Stimulated activated naive CD8-positive, alpha-beta T cell treated with anti-CD3 and anti-CD28 coated beads, Interleukin-15, Interleukin-2, amounts not matched to agents 100 ng/mL and 50 ng/mL, for 24 hours (primary cell): ENCODE results near the gene HLA-DOA.

Experiments
- H3K27ac Mint-ChIP-seq: one replicate; pipeline ENCODE4 v1.8.0; 2021; ENCODE audit warnings: mild to moderate bottlenecking, mixed read lengths
- H3K27me3 Mint-ChIP-seq: one replicate; pipeline ENCODE4 v1.8.0; 2021; ENCODE audit warnings: mixed read lengths
- H3K36me3 Mint-ChIP-seq: one replicate; pipeline ENCODE4 v1.8.0; 2021; ENCODE audit warnings: low read depth, mixed read lengths
- H3K4me1 Mint-ChIP-seq: one replicate; pipeline ENCODE4 v1.8.0; 2021; ENCODE audit warnings: low read depth, mixed read lengths
- H3K4me3 Mint-ChIP-seq: one replicate; pipeline ENCODE4 v1.8.0; 2021; ENCODE audit warnings: mild to moderate bottlenecking, mixed read lengths
- H3K9me3 Mint-ChIP-seq: one replicate; pipeline ENCODE4 v1.8.0; 2021; ENCODE audit warnings: mixed read lengths

HLA-DOA gene

DNA sequence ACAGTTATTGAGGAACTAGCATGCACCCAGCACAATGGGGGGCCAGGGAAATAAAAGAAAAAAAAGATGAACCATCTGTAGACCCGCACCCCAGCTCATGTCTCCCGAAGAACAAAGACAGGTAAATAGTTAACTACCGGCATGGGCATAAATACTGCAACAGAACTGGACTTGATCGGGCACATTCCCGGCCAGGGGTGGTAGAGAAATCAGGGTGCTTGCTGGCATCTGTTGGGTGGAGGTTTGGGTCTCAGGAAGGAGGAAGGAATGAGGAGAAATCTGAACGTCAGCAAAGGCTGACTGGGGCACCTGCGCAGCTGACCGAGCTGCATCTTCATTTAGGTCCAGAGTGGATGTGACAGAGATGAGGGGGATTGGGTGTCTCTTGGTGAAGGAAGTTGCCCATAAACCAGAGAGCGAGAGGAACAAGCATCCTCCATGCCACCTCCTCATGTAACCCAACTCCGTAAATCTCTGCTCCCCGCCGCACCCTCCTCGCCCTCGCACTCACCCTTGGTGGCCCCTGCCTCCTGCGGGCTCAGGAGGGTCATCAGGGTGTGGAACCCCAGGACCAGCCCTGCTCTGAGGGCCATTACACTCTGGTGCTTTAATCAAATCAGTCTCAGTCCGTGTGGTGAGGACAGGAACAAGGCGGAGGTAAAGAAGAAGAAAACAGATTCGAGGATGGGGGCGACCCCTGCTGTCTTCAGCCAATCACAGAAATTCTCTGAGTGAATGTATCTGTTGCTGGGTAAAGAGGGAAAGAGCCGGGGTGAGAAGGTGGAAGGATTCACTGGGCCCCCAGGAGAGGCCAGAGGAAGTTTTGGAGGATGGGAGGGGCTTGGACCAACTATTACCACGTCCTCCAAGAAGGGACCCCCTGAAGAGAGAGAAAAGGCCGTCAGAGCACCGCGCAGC, at the start of gene HLA-DOA:
Gene HLA-DOA, minus strand, starts transcription at position 648 of the 918 bp plus-strand sequence.
- Mint-ChIP-seq H3K27ac (peak within 1 kb of the TSS; percentile 87), H3K27me3 (no peaks in the 10 kb centered on the region), H3K9me3 (no peaks in the 10 kb centered on the region), H3K4me1 (peaks cover 24% of the 10 kb centered on the region), H3K36me3 (no peaks in the 10 kb centered on the region), H3K4me3 (peak within 1 kb of the TSS; percentile 93)

DNA sequence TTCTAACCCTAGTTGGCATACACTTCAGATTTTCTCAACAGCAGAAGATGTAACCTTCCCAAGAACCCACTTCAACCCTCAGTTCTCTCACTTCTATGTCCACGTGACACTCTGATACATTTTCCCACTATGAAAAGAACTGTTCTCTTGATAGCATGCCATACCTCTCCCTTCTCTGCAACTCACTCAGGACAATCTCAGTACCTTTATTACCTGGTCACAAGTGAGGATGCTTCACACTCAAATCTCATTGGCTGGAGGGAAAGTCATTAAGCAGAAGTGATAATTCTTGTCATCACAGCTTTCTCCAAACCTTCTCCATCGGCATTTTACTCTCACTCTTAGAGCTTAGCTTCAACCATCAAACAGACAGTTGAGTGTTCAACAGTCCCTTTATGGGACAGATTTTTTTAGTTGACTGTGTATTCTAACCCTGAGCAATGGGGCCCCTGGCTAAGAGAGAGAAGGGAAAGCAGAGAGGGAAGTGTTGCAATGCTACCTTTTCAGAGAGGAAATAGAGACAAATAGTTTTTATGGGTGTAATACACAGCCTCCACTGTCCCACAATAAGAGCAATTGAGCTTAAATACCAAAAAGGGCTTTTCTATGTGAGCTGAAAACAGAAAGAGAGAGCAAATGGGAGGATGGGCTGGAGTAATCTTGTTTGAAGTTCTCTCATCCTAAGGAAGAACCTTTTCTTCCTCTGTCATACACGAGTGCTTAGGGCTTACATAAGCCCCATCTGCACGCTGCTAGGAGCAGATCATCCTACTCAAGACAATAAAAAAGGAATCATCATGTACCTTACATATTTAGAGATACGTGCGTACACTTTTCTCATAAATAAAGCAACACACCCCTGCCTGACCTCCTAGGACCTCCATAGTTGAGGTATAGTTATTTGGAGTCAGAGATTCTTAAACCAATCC, 48.1 kb upstream of the HLA-DOA start:
- no peak overlapping the region for H3K27ac Mint-ChIP-seq
- H3K9me3 Mint-ChIP-seq: no peaks in the 10 kb centered on the region
- H3K4me1 Mint-ChIP-seq: peaks cover 9% of the 10 kb centered on the region
- H3K27me3 Mint-ChIP-seq: no peaks in the 10 kb centered on the region
- H3K36me3 Mint-ChIP-seq: no peaks in the 10 kb centered on the region
- no peak overlapping the region for H3K4me3 Mint-ChIP-seq

DNA sequence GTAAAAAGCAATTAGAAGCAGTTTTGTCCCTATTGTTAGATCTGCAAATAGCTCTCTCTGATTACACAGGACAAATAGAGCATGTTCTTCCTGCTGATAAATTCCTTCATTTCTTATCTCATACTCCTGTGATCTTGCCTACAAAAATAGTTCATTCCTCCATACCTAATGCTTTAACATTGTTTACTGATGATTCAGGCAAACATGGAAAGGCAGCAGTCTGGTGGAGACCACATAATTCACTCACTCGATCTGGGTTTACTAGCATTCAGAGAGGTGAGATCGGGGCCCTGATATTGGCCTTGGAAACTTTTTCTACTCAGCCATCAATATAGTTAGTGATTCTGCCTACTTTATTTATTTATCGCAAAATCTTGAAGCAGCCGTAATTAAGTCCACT, 43.8 kb upstream of the HLA-DOA start:
- H3K36me3 Mint-ChIP-seq: no peaks in the 10 kb centered on the region
- no peak overlapping the region for H3K27ac Mint-ChIP-seq
- H3K27me3 Mint-ChIP-seq: peaks cover 8% of the 10 kb centered on the region
- H3K4me3 Mint-ChIP-seq: no peak overlapping the region
- H3K9me3 Mint-ChIP-seq: no peaks in the 10 kb centered on the region
- H3K4me1 Mint-ChIP-seq: no peaks in the 10 kb centered on the region

DNA sequence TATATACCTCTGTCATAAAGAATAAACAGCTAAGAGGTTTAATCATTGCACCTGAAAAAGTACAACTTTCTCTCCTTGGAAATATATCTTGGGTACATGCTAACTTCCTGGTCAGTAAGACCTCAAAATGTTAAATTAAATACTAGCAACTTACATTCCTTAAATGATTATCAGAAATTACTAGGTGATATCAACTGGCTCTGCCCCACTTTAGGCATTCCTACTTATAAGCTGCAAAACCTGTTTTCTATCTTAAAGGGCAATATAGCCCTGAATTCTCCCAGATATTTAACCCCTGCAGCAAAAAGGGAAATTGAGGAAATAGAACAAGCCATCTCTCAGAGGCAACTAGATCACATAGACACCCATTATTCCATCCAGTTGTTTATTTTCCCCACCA, 43.2 kb upstream of the HLA-DOA start:
- H3K4me3 Mint-ChIP-seq: no peak overlapping the region
- no peaks in the 10 kb centered on the region for H3K4me1 Mint-ChIP-seq
- no peak overlapping the region for H3K27ac Mint-ChIP-seq
- H3K27me3 Mint-ChIP-seq: peaks cover 8% of the 10 kb centered on the region
- H3K36me3 Mint-ChIP-seq: no peaks in the 10 kb centered on the region
- H3K9me3 Mint-ChIP-seq: no peaks in the 10 kb centered on the region

DNA sequence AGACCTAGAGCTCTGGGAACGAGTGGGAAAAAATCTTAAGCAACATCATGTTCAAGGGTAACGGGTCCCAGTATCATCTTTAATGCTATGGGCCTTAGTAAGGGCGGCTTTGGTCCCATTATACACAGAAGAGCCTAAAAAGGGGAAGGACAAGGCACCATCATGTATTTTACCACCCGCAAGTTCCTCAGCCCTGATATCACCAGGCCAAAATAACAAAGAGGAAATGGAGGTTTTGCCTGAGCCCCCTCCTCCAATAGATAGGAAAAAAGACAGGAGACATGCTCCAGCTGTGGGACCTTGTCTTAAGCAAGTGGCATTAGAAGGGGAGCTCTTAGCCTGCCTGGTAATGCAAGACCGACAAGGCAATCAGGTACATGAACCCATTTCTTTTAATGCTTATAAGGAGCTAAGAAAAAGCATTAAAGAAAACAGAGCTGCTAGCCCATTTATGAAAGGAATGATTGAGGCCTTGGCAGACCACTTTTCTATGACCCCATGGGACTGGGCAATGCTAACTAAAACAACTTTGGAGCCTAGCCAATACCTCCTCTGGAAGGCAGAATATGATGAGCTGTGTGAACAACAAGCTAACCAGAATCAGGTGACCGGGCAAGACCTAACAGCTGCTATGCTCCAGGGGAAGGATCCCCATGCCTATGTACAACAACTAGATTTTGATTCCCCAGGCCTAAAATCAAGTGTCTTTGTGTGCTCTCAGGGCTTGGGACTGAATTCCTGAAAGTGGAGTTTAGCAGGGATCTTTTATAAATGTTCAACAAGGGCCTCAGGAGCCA, 40.8 kb upstream of the HLA-DOA start:
- no peaks in the 10 kb centered on the region for H3K9me3 Mint-ChIP-seq
- no peaks in the 10 kb centered on the region for H3K4me1 Mint-ChIP-seq
- no peak overlapping the region for H3K4me3 Mint-ChIP-seq
- no peak overlapping the region for H3K27ac Mint-ChIP-seq
- peaks cover 22% of the 10 kb centered on the region for H3K27me3 Mint-ChIP-seq
- no peaks in the 10 kb centered on the region for H3K36me3 Mint-ChIP-seq

DNA sequence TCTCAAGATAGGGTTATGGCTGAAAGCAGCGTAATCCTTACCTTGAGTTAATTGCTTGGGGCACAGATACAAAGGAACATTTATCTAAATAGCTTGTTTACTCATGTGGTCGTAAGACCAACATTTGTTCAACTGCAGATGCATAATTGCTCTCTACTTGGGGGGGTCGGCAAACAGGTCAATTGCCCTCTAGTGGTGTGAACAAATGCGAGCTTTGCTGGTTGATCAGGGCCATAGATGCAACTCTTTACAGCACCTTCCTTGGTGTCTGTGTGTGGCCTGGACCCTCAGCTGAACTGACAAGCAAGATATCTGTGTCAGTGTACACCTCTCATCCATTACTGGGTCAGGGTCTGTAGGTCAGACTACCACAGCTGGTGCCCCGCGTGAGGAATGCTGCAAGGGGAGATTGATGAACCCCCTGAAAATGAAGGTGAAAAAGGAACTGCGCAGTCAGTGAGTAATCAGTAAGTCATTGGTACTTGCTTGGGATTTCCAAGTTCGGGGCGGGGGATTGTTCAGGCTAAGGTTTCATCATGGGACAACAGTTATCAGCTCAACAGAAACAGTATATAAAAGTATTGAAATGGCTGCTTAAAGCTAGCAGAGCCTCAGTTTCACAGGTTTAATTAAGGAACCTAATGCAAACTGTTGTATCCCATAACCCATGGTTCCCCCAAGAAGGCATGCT, 40.1 kb upstream of the HLA-DOA start:
- Mint-ChIP-seq H3K27ac (no peak overlapping the region), H3K4me1 (no peaks in the 10 kb centered on the region), H3K36me3 (no peaks in the 10 kb centered on the region), H3K9me3 (no peaks in the 10 kb centered on the region), H3K27me3 (peaks cover 26% of the 10 kb centered on the region), H3K4me3 (no peak overlapping the region)

DNA sequence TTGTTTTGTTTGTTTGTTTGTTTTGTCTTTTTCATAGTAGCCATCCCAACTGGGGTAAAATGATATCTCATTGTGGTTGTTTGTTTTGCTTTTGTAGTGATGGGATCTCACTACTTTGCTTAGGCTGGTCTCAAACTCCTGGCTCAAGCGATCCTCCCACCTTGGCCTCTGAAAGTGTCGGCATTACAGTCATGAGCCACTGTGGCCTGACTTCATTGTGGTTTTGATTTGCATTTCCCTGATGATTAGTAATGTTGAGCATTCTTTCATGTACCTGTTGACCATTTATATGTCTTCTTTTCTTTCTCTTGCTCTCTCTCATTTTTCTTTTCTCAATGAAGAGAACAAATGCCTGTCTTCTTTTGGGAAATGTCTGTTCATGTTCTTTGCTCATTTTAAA, 30.8 kb upstream of the HLA-DOA start:
- no peaks in the 10 kb centered on the region for H3K36me3 Mint-ChIP-seq
- H3K4me3 Mint-ChIP-seq: no peak overlapping the region
- no peak overlapping the region for H3K27ac Mint-ChIP-seq
- H3K4me1 Mint-ChIP-seq: no peaks in the 10 kb centered on the region
- H3K27me3 Mint-ChIP-seq: peaks cover 15% of the 10 kb centered on the region
- peaks cover 7% of the 10 kb centered on the region for H3K9me3 Mint-ChIP-seq

DNA sequence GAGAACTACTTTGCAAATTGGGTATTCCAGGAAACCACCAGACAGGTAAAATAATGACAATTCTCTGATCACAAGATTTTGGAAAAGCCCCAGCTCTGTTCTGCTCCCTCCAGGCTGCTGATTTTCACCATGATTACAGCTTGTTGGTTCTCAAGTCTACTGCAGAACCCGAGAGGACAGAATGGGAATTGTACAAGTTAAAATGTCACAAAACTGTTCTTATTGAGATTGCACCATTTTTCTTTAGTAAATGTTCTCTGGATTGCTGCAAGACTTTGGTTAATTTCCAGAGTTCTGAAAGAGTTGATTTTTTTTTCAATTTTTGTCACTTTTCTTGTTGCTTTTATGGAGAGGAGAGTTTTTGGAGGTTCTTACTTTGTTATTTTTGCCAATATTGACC, 27.1 kb upstream of the HLA-DOA start:
- H3K27me3 Mint-ChIP-seq: peaks cover 13% of the 10 kb centered on the region
- no peak overlapping the region for H3K4me3 Mint-ChIP-seq
- peaks cover 10% of the 10 kb centered on the region for H3K9me3 Mint-ChIP-seq
- H3K4me1 Mint-ChIP-seq: no peaks in the 10 kb centered on the region
- peaks cover 6% of the 10 kb centered on the region for H3K36me3 Mint-ChIP-seq
- no peak overlapping the region for H3K27ac Mint-ChIP-seq

DNA sequence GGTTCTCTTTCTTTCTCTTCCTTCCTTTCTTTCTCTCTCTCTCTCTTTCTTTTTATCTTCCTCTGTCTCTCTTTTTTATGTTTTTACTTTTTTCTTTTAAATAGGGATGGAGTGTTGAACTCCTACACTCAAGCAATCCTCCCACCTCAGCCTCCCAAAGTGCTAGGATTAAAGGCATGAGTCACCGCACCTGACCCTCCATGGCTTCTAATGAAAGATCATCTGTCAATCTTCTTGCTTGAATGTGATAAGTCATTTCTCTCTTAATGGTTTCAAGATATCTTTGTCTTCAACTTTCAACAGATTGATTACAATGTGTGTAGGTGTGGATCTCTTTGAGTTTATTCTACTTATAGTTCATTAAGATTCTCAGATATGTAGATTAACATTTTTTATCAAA, 25.2 kb upstream of the HLA-DOA start:
- peaks cover 13% of the 10 kb centered on the region for H3K27me3 Mint-ChIP-seq
- H3K36me3 Mint-ChIP-seq: peaks cover 6% of the 10 kb centered on the region
- H3K4me3 Mint-ChIP-seq: no peak overlapping the region
- H3K9me3 Mint-ChIP-seq: peaks cover 10% of the 10 kb centered on the region
- H3K4me1 Mint-ChIP-seq: peaks cover 15% of the 10 kb centered on the region
- H3K27ac Mint-ChIP-seq: no peak overlapping the region

DNA sequence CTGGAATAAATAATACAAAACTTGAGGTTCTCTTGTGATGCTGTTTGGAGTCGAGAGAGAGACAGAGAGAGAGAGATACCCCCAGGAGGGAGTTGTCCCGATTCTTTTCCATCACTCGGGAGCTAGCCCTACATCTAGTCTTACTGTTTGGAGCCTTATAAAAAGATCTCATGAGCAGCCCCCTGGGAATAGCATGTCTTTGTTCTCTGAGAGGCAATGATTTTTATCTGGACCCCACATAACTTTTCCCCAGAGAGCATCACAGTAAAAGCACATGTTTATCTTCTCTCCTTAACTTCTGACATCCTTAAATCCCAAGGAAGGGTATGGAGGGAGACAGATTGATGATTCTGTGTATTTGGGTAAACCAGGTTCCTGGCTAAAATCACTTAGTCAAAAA, 20.9 kb upstream of the HLA-DOA start:
- Mint-ChIP-seq H3K27ac (peak overlapping the region; percentile 72), H3K4me1 (peaks cover 31% of the 10 kb centered on the region), H3K36me3 (peaks cover 6% of the 10 kb centered on the region), H3K9me3 (peaks cover 4% of the 10 kb centered on the region), H3K4me3 (no peak overlapping the region), H3K27me3 (peaks cover 3% of the 10 kb centered on the region)

DNA sequence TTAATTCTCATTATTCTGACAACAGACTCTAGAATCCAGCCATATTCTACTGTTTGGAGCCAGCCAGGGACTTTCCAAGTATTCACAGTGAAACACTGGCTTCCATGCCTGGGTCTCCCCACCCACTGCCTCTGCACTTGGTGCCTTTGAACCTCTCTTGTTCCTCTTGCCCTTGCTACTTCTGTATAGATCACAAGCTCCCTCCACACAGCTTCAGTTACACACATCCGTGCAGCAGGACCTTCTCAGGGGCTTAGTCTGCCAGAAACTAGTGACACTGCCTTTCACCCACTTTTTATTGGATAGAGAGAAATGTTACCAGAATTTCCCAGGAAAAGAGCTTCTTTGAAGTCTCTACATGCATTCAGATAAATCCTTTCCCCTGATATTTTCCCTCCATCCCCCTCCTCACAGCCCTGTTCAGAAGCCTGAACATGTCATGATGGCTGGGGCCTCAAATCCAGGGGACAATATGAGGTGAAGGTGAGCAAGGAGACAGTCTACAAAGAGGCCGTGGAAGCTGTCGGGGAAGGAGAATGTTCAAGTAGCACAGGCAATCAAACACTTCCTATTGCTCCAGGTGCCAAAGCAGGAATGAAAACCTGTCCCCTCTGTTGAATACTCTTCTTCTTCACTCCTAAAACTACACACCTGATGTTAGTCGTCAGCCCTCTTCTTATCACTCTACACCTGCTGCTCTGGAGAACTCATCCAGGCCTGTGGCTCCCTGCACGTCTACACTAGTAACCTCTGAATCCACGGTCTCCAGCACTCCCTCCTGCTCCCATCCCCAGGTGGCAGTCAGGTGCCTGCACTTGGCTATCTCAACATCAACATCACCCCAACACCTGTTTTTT, 20.2 kb upstream of the HLA-DOA start:
- Mint-ChIP-seq H3K27me3 (no peaks in the 10 kb centered on the region), H3K4me1 (peaks cover 31% of the 10 kb centered on the region), H3K9me3 (no peaks in the 10 kb centered on the region), H3K4me3 (no peak overlapping the region), H3K36me3 (peaks cover under 1% of the 10 kb centered on the region), H3K27ac (peak overlapping the region; percentile 72)

DNA sequence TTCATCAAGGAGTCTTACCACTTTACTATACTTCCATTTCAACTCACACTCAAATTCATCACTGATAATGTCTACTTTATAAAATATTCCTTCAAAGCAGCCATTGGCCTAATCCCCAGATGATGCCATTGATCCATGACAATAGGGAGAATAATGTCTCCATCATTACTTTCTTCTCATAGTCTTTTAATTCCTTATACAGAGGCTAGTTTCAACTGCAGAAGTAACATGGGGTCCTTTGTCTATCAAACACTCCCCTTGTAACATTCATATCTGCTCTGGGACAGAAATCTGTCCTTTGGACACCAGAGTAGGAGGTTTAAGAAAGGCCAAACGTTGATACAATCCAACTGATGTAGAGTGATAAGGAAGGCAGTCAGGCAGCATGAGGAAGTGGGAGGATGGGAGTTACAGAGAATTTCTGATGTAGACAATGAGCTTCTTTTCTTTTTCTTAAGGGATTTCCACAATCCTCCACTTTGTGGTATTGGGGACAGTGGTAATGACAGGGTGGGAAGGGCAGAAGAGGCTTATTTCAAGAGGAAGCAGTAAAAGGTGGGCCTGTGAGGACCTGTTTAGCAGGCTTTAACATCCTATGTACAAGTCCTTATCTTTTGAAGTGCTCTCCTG, 18.9 kb upstream of the HLA-DOA start:
- Mint-ChIP-seq H3K4me3 (peak overlapping the region; percentile 2), H3K4me1 (peaks cover 31% of the 10 kb centered on the region), H3K9me3 (no peaks in the 10 kb centered on the region), H3K27me3 (no peaks in the 10 kb centered on the region), H3K36me3 (no peaks in the 10 kb centered on the region), H3K27ac (peak overlapping the region; percentile 78)

DNA sequence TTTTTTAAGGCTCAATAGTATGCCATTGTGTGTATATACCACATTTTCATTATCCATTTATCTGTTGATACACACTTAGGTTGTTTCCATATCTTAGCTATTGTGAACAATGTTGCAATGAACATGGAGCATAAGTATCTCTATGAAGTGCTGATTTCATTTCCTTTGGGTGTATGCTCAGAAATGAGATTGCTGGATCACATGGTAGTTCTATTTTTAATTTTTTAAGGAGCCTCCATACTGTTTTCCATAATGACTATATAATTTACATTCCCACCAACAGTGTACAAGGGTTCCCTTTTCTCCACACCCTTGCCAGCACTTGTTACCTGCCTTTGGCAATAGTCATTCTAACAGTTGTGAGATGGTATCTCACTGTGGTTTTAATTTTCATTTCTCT, 15.1 kb upstream of the HLA-DOA start:
- H3K27me3 Mint-ChIP-seq: no peaks in the 10 kb centered on the region
- H3K36me3 Mint-ChIP-seq: no peaks in the 10 kb centered on the region
- peaks cover 28% of the 10 kb centered on the region for H3K4me1 Mint-ChIP-seq
- no peak overlapping the region for H3K27ac Mint-ChIP-seq
- no peaks in the 10 kb centered on the region for H3K9me3 Mint-ChIP-seq
- no peak overlapping the region for H3K4me3 Mint-ChIP-seq
